ENCODE data around the gene IFNW1. TPM values are rescaled to one million over a fixed set of nuclear protein-coding genes. Genes with fewer than 3 reads are reported as not detected.
"Not testable (repeated sequence)": the region's sequence is repeated elsewhere in the genome, so short reads cannot be mapped to it uniquely, and the experiment has no call there.

Gene IFNW1
- 0.06 TPM for polyA plus RNA-seq
- long read RNA-seq, donor 1 = 0 reads
- long read RNA-seq, donor 2, partial matches to known transcripts = 0 of 1 reads
- long read RNA-seq, donor 2, other reads (novel, unspliced or antisense) = 0 of 1 reads
- long read RNA-seq, donor 3 = 0 reads
- long read RNA-seq, donor 4 = 0 reads
- long read RNA-seq, donor 5 = 0 reads
- long read RNA-seq, donor 6 = 0 reads
- long read RNA-seq, donor 7 = 0 reads
- long read RNA-seq, donor 8 = 0 reads
- long read RNA-seq, donor 9 = 0 reads
- long read RNA-seq, donor 10 = 0 reads
- long read RNA-seq, donor 11 = 0 reads

GRCh38 chr9:21141427-21141882 is at the start of gene IFNW1:
Gene IFNW1 (minus strand): TSS chr9:21141832. CDS start chr9:21141570, 262 bp downstream.
- Histone ChIP-seq H3K9me3 (ENCODE audit: control insufficient read depth, low read depth, low read length) (no peaks in the 10 kb centered on the region), H3K36me3 (ENCODE audit: control insufficient read depth, insufficient read depth, low read length) (no peaks in the 10 kb centered on the region), H3K27me3 (ENCODE audit: control insufficient read depth, insufficient read depth, low read length) (no peaks in the 10 kb centered on the region), H3K4me3 (ENCODE audit: low read length) (no peak within 1 kb of the TSS), H3K27ac (ENCODE audit: low read length) (no peak within 1 kb of the TSS), H3K4me1 (ENCODE audit: control insufficient read depth, insufficient read depth, low read length) (no peaks in the 10 kb centered on the region)
- no peak for DNase-seq
- no CpG with 5 or more reads among the region's 1 CpG for WGBS (ENCODE audit: insufficient coverage, low lambda C conversion rate)

- H3K9me3 ChIP-seq (ENCODE audit: control insufficient read depth, low read depth, low read length) = not testable (repeated sequence)
Measured at GRCh38 chr9:21187487-21187886, 45.9 kb upstream of the IFNW1 start, which contains the start of gene IFNA4. Gene IFNA4 (minus strand): TSS chr9:21187587. CDS start chr9:21187531, 56 bp downstream.

GRCh38 chr9:21182810-21183736 is 41.4 kb upstream of the IFNW1 start:
- not testable (repeated sequence) for H3K4me1 ChIP-seq (ENCODE audit: control insufficient read depth, insufficient read depth, low read length); H3K27ac ChIP-seq (ENCODE audit: low read length); H3K9me3 ChIP-seq (ENCODE audit: control insufficient read depth, low read depth, low read length); H3K4me3 ChIP-seq (ENCODE audit: low read length); H3K27me3 ChIP-seq (ENCODE audit: control insufficient read depth, insufficient read depth, low read length); H3K36me3 ChIP-seq (ENCODE audit: control insufficient read depth, insufficient read depth, low read length)
- 45% methylated on average over 3 of the region's 4 CpGs for WGBS (ENCODE audit: insufficient coverage, low lambda C conversion rate)
- peak; percentile 5 to 33 for DNase-seq

More at GRCh38 chr9:21187487-21187886, 45.9 kb upstream of the IFNW1 start, which contains the start of gene IFNA4:
- H3K4me1 ChIP-seq (ENCODE audit: control insufficient read depth, insufficient read depth, low read length); H3K27me3 ChIP-seq (ENCODE audit: control insufficient read depth, insufficient read depth, low read length); H3K4me3 ChIP-seq (ENCODE audit: low read length); DNase-seq; H3K36me3 ChIP-seq (ENCODE audit: control insufficient read depth, insufficient read depth, low read length); H3K27ac ChIP-seq (ENCODE audit: low read length): not testable (repeated sequence)
- no CpG with 5 or more reads among the region's 3 CpGs for WGBS (ENCODE audit: insufficient coverage, low lambda C conversion rate)

- DNase-seq = no peak
- WGBS (ENCODE audit: insufficient coverage, low lambda C conversion rate) = no CpG with 5 or more reads among the region's 2 CpGs
- H3K36me3 ChIP-seq (ENCODE audit: control insufficient read depth, insufficient read depth, low read length) = no peaks in the 10 kb centered on the region
- H3K27ac ChIP-seq (ENCODE audit: low read length) = no peak overlapping the region
- no peaks in the 10 kb centered on the region for H3K27me3 ChIP-seq (ENCODE audit: control insufficient read depth, insufficient read depth, low read length)
- no peak overlapping the region for H3K4me3 ChIP-seq (ENCODE audit: low read length)
- H3K9me3 ChIP-seq (ENCODE audit: control insufficient read depth, low read depth, low read length) = no peaks in the 10 kb centered on the region
- H3K4me1 ChIP-seq (ENCODE audit: control insufficient read depth, insufficient read depth, low read length) = no peaks in the 10 kb centered on the region
Measured at GRCh38 chr9:21174671-21175070, 33.0 kb upstream of the IFNW1 start.

DNA sequence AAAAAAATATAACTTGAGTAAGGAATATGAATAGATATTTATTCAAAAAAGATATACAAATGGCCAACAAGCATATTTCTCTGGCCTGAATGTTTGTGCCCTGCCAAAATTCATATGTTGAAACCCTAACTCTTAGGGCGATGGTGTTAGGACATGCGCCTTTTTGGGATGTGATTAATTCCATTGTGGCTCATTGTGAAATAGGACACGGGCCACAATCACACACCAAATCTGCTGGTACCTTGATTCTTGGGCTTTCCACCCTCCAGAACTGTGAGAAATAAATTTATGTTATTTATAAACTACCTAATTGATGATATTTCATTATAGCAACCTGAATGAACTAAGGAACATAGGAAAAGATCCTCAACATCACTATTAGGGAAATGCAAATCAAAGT is 30.5 kb upstream of the IFNW1 start:
- WGBS (ENCODE audit: insufficient coverage, low lambda C conversion rate) = no CpG with 5 or more reads among the region's 3 CpGs
- H3K4me3 ChIP-seq (ENCODE audit: low read length) = no peak overlapping the region

DNA sequence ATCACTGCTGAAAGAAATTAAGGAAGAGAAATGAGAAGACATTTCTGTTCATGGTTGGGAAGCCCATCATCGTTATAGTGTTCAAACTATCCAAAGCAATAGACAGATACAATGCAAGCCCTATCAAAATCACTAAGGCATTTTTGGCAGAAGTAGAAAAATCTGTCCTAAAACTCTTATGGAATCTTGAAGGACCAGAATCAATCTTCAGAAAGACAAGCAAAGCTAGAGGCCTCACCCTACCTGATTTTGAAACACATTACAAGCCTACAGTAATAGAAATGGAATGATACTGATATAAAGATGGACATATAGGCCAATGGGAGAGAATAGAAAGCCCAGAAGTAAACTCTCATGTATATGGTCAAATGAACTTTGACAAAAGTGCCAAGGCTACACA is 29.7 kb upstream of the IFNW1 start:
- no peak overlapping the region for H3K4me3 ChIP-seq (ENCODE audit: low read length)
- H3K4me1 ChIP-seq (ENCODE audit: control insufficient read depth, insufficient read depth, low read length) = no peaks in the 10 kb centered on the region
- no peak overlapping the region for H3K27ac ChIP-seq (ENCODE audit: low read length)
- H3K9me3 ChIP-seq (ENCODE audit: control insufficient read depth, low read depth, low read length) = no peaks in the 10 kb centered on the region
- H3K27me3 ChIP-seq (ENCODE audit: control insufficient read depth, insufficient read depth, low read length) = no peaks in the 10 kb centered on the region
- no peaks in the 10 kb centered on the region for H3K36me3 ChIP-seq (ENCODE audit: control insufficient read depth, insufficient read depth, low read length)
- no peak for DNase-seq
- WGBS (ENCODE audit: insufficient coverage, low lambda C conversion rate) = no CpG with 5 or more reads among the region's 1 CpG

More for the DNA sequence above, 30.5 kb upstream of the IFNW1 start:
- no peaks in the 10 kb centered on the region for H3K9me3 ChIP-seq (ENCODE audit: control insufficient read depth, low read depth, low read length)
- H3K4me1 ChIP-seq (ENCODE audit: control insufficient read depth, insufficient read depth, low read length) = no peaks in the 10 kb centered on the region
- H3K27ac ChIP-seq (ENCODE audit: low read length) = no peak overlapping the region
- DNase-seq = no peak
- no peaks in the 10 kb centered on the region for H3K27me3 ChIP-seq (ENCODE audit: control insufficient read depth, insufficient read depth, low read length)
- no peaks in the 10 kb centered on the region for H3K36me3 ChIP-seq (ENCODE audit: control insufficient read depth, insufficient read depth, low read length)

DNA sequence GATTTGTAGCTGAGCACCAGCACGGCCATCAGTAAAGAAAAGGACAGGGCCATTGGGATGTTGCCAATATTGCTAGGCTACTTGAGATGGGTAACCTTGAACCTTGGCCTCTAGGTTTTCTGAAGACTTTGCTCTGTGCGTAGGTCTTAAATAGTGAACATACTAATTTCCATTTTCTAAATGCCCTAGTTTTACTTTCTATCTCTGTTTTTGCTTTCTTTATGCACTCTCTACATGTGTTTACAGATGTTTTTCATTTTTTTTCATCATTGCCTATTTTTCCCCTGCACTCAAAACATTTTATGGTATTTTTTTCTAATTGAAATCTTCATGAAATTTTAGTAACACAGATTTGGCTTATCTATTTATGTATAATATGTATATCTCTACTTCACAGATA is 24.9 kb upstream of the IFNW1 start, which contains the start of gene IFNA21:
Gene IFNA21, minus strand, starts transcription at position 101 of the 400 bp plus-strand sequence. Its CDS starts 48 bp downstream, at position 53.
- H3K9me3 ChIP-seq (ENCODE audit: control insufficient read depth, low read depth, low read length); H3K4me1 ChIP-seq (ENCODE audit: control insufficient read depth, insufficient read depth, low read length); H3K27me3 ChIP-seq (ENCODE audit: control insufficient read depth, insufficient read depth, low read length); H3K4me3 ChIP-seq (ENCODE audit: low read length); DNase-seq; H3K27ac ChIP-seq (ENCODE audit: low read length); H3K36me3 ChIP-seq (ENCODE audit: control insufficient read depth, insufficient read depth, low read length): not testable (repeated sequence)
- no CpG with 5 or more reads among the region's 2 CpGs for WGBS (ENCODE audit: insufficient coverage, low lambda C conversion rate)

GRCh38 chr9:21165516-21165915 is 23.9 kb upstream of the IFNW1 start:
- no peak overlapping the region for H3K27ac ChIP-seq (ENCODE audit: low read length)
- H3K9me3 ChIP-seq (ENCODE audit: control insufficient read depth, low read depth, low read length) = no peaks in the 10 kb centered on the region
- WGBS (ENCODE audit: insufficient coverage, low lambda C conversion rate) = 67% methylated on average over 1 of the region's 1 CpG
- H3K4me1 ChIP-seq (ENCODE audit: control insufficient read depth, insufficient read depth, low read length) = no peaks in the 10 kb centered on the region
- no peak overlapping the region for H3K4me3 ChIP-seq (ENCODE audit: low read length)
- DNase-seq = no peak
- H3K36me3 ChIP-seq (ENCODE audit: control insufficient read depth, insufficient read depth, low read length) = no peaks in the 10 kb centered on the region
- H3K27me3 ChIP-seq (ENCODE audit: control insufficient read depth, insufficient read depth, low read length) = no peaks in the 10 kb centered on the region

DNA sequence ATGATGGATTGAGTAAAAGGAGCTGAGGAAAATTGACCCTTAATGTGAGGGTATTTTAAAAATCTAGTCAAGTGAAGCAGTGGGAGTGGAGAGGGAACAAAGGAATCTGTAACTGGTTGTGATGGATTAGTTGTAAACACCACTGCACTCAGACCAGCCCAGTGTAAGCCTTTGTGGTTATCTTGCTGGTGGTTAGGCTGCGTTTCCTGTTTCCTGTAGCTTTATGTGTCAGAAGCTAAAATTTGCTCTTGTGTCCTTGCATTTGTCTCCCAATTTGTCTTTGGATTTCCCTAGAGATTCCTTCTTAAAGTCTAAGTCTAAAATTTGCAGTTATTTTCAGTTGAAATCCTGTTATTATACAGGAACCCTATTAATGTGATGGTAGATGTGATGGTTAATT is 18.5 kb upstream of the IFNW1 start:
- Histone ChIP-seq H3K9me3 (ENCODE audit: control insufficient read depth, low read depth, low read length) (no peaks in the 10 kb centered on the region), H3K36me3 (ENCODE audit: control insufficient read depth, insufficient read depth, low read length) (no peaks in the 10 kb centered on the region), H3K4me1 (ENCODE audit: control insufficient read depth, insufficient read depth, low read length) (no peaks in the 10 kb centered on the region), H3K27me3 (ENCODE audit: control insufficient read depth, insufficient read depth, low read length) (no peaks in the 10 kb centered on the region), H3K4me3 (ENCODE audit: low read length) (no peak overlapping the region), H3K27ac (ENCODE audit: low read length) (no peak overlapping the region)
- WGBS (ENCODE audit: insufficient coverage, low lambda C conversion rate) = no CpG with 5 or more reads among the region's 1 CpG
- DNase-seq = no peak

- no peaks in the 10 kb centered on the region for H3K4me1 ChIP-seq (ENCODE audit: control insufficient read depth, insufficient read depth, low read length)
- H3K4me3 ChIP-seq (ENCODE audit: low read length) = no peak overlapping the region
- WGBS (ENCODE audit: insufficient coverage, low lambda C conversion rate) = no CpG with 5 or more reads among the region's 2 CpGs
- no peak overlapping the region for H3K27ac ChIP-seq (ENCODE audit: low read length)
- DNase-seq = no peak
- H3K27me3 ChIP-seq (ENCODE audit: control insufficient read depth, insufficient read depth, low read length) = no peaks in the 10 kb centered on the region
- H3K9me3 ChIP-seq (ENCODE audit: control insufficient read depth, low read depth, low read length) = no peaks in the 10 kb centered on the region
- no peaks in the 10 kb centered on the region for H3K36me3 ChIP-seq (ENCODE audit: control insufficient read depth, insufficient read depth, low read length)
Measured at GRCh38 chr9:21155501-21155900, 13.9 kb upstream of the IFNW1 start.

Measured in large intestine (tissue), 12 donors.